HCT116 (cell line): ENCODE measurements around the gene DCN.

Source experiments
- ATF3 ChIP-seq: IDR thresholded peaks from 2 replicates; pipeline ENCODE4 v1.6.1; 2012
- CTCF ChIP-seq, 3 experiments: fragments of 200-600 bp in 1 of 3; sonication (generic) in 1 of 3; IDR thresholded peaks in 2 of 3; conservative IDR thresholded peaks in 1 of 3; 2 replicates each; pipeline ENCODE4 v1.5.1; 2012 to 2017; ENCODE audit warnings: low read depth in 2 of 3, low read length in 2 of 3, antibody characterized with exemption in 1 of 3, borderline replicate concordance in 1 of 3, control low read depth in 1 of 3, mild to moderate bottlenecking in 1 of 3, mixed read lengths in 1 of 3, mixed run types in 1 of 3, moderate library complexity in 1 of 3; ENCODE audit not compliant: insufficient read depth in 1 of 3
- EGR1 ChIP-seq: IDR thresholded peaks from 2 replicates; pipeline ENCODE4 v1.6.1; 2012; ENCODE audit warnings: low read depth
- EZH2 ChIP-seq: fragments of 200-600 bp; sonication (generic); IDR thresholded peaks from 2 replicates; pipeline ENCODE4 v1.6.1; 2017; ENCODE audit warnings: antibody characterized with exemption, mixed run types
- JUND ChIP-seq: IDR thresholded peaks from 2 replicates; pipeline ENCODE4 v1.6.1; 2012
- POLR2A ChIP-seq: IDR thresholded peaks from 2 replicates; pipeline ENCODE4 v1.7.0; 2011; ENCODE audit warnings: borderline replicate concordance; ENCODE audit not compliant: insufficient read depth, insufficient read length; ENCODE audit errors: extremely low read depth
- RAD21 ChIP-seq: IDR thresholded peaks from 2 replicates; pipeline ENCODE4 v1.6.1; 2012; ENCODE audit warnings: low read depth, mild to moderate bottlenecking
- TCF7L2 ChIP-seq: IDR thresholded peaks from 2 replicates; pipeline ENCODE4 v1.7.0; 2011; ENCODE audit warnings: borderline replicate concordance, inconsistent platforms; ENCODE audit not compliant: insufficient read depth, insufficient read length; ENCODE audit errors: extremely low read depth
- ZNF274 ChIP-seq: fragments of 200-500 bp; sonication (Bioruptor generic); IDR thresholded peaks from 2 replicates; pipeline ENCODE4 v1.6.1; 2014; ENCODE audit warnings: mild to moderate bottlenecking, low read depth, low read length, inconsistent platforms
- TF ChIP-seq, protein P1 (sequence below): IDR thresholded peaks from 2 replicates; pipeline ENCODE4 v1.6.1; 2012

DNA sequence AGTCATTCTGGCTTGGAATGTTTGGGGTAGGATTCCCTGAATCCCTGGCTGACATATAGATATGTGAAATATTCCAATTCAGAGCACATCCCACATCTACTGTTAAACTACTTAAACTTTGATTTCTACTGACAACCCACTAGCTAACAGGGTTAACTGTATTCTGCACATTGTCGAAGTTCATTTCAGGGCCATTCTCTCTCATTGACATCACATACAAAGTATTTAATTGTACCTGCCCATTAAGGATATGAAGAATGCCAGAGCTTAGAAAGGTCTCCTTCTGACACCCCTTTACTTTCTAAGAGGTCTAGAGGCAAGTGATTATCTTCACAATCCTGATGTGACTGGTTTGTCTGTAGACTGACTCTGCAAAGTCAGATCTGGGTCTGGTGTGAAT is 2.8 kb upstream of the DCN start:
- TF ChIP-seq ZNF274: no peak
- no peak for TF ChIP-seq JUND
- no peak for TF ChIP-seq TCF7L2
- no peak for TF ChIP-seq POLR2A
- no peak for TF ChIP-seq CTCF (IDR thresholded peaks at IDR 0.05 in 2 of 3, conservative IDR thresholded peaks at IDR 0.05 in 1 of 3; ENCODE audit: borderline replicate concordance in 1 of 3, insufficient read depth in 1 of 3, low read depth in 2 of 3, low read length in 2 of 3)
- TF ChIP-seq ATF3: no peak
- TF ChIP-seq, protein P1, sequence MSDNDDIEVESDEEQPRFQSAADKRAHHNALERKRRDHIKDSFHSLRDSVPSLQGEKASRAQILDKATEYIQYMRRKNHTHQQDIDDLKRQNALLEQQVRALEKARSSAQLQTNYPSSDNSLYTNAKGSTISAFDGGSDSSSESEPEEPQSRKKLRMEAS: no peak
- no peak for TF ChIP-seq EZH2
- TF ChIP-seq EGR1: no peak
- no peak for TF ChIP-seq RAD21
